Loucy (cell line): Measurements from ENCODE around the gene GREB1.

Experiments used
- CTCF ChIP-seq: fragments of 200-600 bp; sonication (generic); conservative IDR thresholded peaks from 2 replicates; pipeline ENCODE4 v1.5.1; 2014; ENCODE audit warnings: mild to moderate bottlenecking, antibody characterized with exemption, low read length
- EZH2phosphoT487 ChIP-seq: fragments of 200-600 bp; IDR thresholded peaks from 2 replicates; pipeline ENCODE4 v1.6.1; 2018; ENCODE audit warnings: antibody characterized with exemption, mild to moderate bottlenecking, moderate library complexity, borderline replicate concordance

GRCh38 chr2:11667866-11668637, 134.2 kb downstream of the GREB1 start:
- TF ChIP-seq CTCF (no peak), EZH2phosphoT487 (no peak)
